Breast epithelium (tissue), 4 donors: ENCODE results near the gene PALM2AKAP2. TPM values are rescaled to one million over a fixed set of nuclear protein-coding genes. Genes with fewer than 3 reads are reported as not detected.

ENCODE experiments used
- DNase-seq, 2 donors: peaks; one replicate each; pipeline ENCODE4 v3.0.0-alpha.2; 2019; ENCODE audit warnings: low spot score in 2 of 2
- H3K27ac ChIP-seq, 2 donors: fragments of 200-600 bp; sonication (generic) in 1 of 2; one replicate each; pipeline ENCODE4 v1.5.1; 2016 to 2019; ENCODE audit warnings: mild to moderate bottlenecking in 1 of 2
- H3K27me3 ChIP-seq, 2 donors: fragments of 200-600 bp; sonication (generic) in 1 of 2; one replicate each; pipeline versions ENCODE4 v1.5.1 to v1.6.0; 2017 to 2019; ENCODE audit warnings: control low read depth in 1 of 2, mild to moderate bottlenecking in 1 of 2
- H3K36me3 ChIP-seq: fragments of 200-600 bp; one replicate; pipeline ENCODE4 v1.5.1; 2019
- H3K4me1 ChIP-seq, 2 donors: fragments of 200-600 bp; sonication (generic); one replicate each; pipeline ENCODE4 v1.5.1; 2016 to 2019; ENCODE audit warnings: control low read depth in 1 of 2
- H3K4me3 ChIP-seq, 3 donors: fragments of 200-600 bp; sonication (generic); 1 replicate in 2 of 3; 2 replicates in 1 of 3; pipeline ENCODE4 v1.5.1; 2016 to 2019; ENCODE audit warnings: mild to moderate bottlenecking in 3 of 3, moderate library complexity in 2 of 3
- H3K9me3 ChIP-seq, 2 donors: fragments of 200-600 bp; sonication (generic) in 1 of 2; one replicate each; pipeline ENCODE4 v1.5.1; 2016 to 2019; ENCODE audit warnings: control low read depth in 1 of 2
- POLR2A ChIP-seq: fragments of 450-650 bp; IDR thresholded peaks from one replicate; pipeline ENCODE4 v1.6.1; 2016; ENCODE audit warnings: antibody characterized with exemption, mild to moderate bottlenecking, moderate library complexity
- POLR2AphosphoS5 ChIP-seq, 3 donors: sonication (generic); formaldehyde crosslinking; IDR thresholded peaks; one replicate each; pipeline ENCODE4 v1.6.1; 2017; ENCODE audit warnings: antibody characterized with exemption in 3 of 3
- intact Hi-C: fragments of 100-400 bp; cut with DNase I; formaldehyde crosslinking; loops from one replicate; pipeline ENCODE4 v1.15.1; 2023; ENCODE audit warnings: low total_unique reads
- total RNA-seq, 3 donors: library from RNA; depleted of rRNA; stranded (reverse); fragments of >200 nt; gene quantifications; one replicate each; pipeline ENCODE4 v1.1.0, GENCODE V29; 2016
- TF ChIP-seq, protein P1 (sequence below), 3 donors: fragments of 450-650 bp; IDR thresholded peaks; one replicate each; pipeline ENCODE4 v1.5.1; 2016 to 2017; ENCODE audit warnings: antibody characterized with exemption in 3 of 3, mild to moderate bottlenecking in 3 of 3, moderate library complexity in 3 of 3

PALM2AKAP2 gene
- total RNA-seq, 3 donors from 2014 or later, result 6.4 to 41.4 (median 8.8) TPM

DNA sequence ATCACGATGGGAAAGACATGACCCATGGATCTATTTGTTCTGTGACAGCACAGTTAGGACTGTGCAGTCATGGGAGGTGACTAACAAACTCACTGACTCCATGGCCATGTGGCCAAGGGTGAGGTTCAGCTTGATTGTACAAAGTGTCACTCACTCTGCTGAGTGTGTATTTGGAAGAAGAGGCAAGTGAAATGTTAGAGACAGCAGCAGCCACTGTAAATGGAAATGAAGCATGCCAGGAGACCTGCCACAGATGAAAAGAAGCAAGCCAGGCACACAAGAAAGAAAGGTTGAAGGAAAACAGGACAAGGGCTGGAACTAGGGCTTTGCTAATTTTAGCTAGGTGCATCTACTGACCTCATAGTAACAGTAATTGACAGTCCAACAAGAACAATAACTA is 42.7 kb upstream of the PALM2AKAP2 start:
- Histone ChIP-seq H3K9me3 (no peaks in the 10 kb centered on the region), H3K27ac (no peak overlapping the region), H3K36me3 (no peaks in the 10 kb centered on the region), H3K4me3 (no peak overlapping the region), H3K4me1 (no peaks in the 10 kb centered on the region), H3K27me3 (no peaks in the 10 kb centered on the region)
- intact Hi-C loops, result no loop called here
- no peak for DNase-seq
- no peak for TF ChIP-seq POLR2AphosphoS5 (IDR thresholded peaks at IDR 0.05)
- TF ChIP-seq, protein P1, sequence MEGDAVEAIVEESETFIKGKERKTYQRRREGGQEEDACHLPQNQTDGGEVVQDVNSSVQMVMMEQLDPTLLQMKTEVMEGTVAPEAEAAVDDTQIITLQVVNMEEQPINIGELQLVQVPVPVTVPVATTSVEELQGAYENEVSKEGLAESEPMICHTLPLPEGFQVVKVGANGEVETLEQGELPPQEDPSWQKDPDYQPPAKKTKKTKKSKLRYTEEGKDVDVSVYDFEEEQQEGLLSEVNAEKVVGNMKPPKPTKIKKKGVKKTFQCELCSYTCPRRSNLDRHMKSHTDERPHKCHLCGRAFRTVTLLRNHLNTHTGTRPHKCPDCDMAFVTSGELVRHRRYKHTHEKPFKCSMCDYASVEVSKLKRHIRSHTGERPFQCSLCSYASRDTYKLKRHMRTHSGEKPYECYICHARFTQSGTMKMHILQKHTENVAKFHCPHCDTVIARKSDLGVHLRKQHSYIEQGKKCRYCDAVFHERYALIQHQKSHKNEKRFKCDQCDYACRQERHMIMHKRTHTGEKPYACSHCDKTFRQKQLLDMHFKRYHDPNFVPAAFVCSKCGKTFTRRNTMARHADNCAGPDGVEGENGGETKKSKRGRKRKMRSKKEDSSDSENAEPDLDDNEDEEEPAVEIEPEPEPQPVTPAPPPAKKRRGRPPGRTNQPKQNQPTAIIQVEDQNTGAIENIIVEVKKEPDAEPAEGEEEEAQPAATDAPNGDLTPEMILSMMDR (IDR thresholded peaks at IDR 0.05), result no peak
- TF ChIP-seq POLR2A, result no peak

GRCh38 chr9:109739760-109740159 is 40.2 kb upstream of the PALM2AKAP2 start:
- Histone ChIP-seq H3K9me3 (no peaks in the 10 kb centered on the region), H3K36me3 (no peaks in the 10 kb centered on the region), H3K4me3 (no peak overlapping the region), H3K27ac (no peak overlapping the region), H3K4me1 (peaks cover 0 to 4% of the 10 kb centered on the region in 2 donors), H3K27me3 (no peaks in the 10 kb centered on the region)
- no peak for DNase-seq
- TF ChIP-seq, protein P1 (IDR thresholded peaks at IDR 0.05), result no peak
- TF ChIP-seq POLR2AphosphoS5 (IDR thresholded peaks at IDR 0.05), result no peak
- TF ChIP-seq POLR2A, result no peak
- intact Hi-C loops, result no loop called here

- Histone ChIP-seq H3K36me3 (no peaks in the 10 kb centered on the region), H3K4me3 (no peak overlapping the region), H3K27me3 (no peaks in the 10 kb centered on the region), H3K9me3 (no peaks in the 10 kb centered on the region), H3K27ac (no peak overlapping the region), H3K4me1 (peaks cover 0 to 4% of the 10 kb centered on the region in 2 donors)
- intact Hi-C loops, result no loop called here
- TF ChIP-seq POLR2A (no peak), POLR2AphosphoS5 (IDR thresholded peaks at IDR 0.05) (no peak)
- TF ChIP-seq, protein P1 (IDR thresholded peaks at IDR 0.05), result no peak
- no peak for DNase-seq
Measured at GRCh38 chr9:109742776-109743348, 37.1 kb upstream of the PALM2AKAP2 start.

DNA sequence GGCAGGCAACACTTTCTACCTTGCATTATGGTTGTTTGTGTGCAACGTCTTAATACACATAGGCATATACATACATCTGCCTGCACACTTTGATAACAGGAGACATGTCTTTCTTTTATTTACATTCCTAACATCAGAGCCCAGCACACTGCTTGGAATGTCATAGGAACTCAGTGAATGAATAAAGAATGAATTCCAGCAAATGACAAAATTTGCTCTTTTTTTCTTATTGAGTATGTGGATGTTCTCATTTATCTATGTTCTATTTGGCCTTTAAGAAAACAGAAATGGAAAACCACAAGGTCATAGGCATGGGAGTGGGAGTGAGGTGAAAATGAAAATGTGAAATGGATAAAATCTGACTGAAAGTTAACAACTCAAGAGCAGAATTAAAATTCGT is 36.3 kb upstream of the PALM2AKAP2 start:
- no peaks in the 10 kb centered on the region for H3K27me3 ChIP-seq
- TF ChIP-seq POLR2A (no peak), POLR2AphosphoS5 (IDR thresholded peaks at IDR 0.05) (no peak)
- TF ChIP-seq, protein P1 (IDR thresholded peaks at IDR 0.05), result no peak
- no peaks in the 10 kb centered on the region for H3K36me3 ChIP-seq
- no peaks in the 10 kb centered on the region for H3K9me3 ChIP-seq
- H3K4me1 ChIP-seq, result peaks cover 0 to 4% of the 10 kb centered on the region in 2 donors
- intact Hi-C loops, result no loop called here
- no peak for DNase-seq
- no peak overlapping the region for H3K27ac ChIP-seq
- no peak overlapping the region for H3K4me3 ChIP-seq

- H3K4me3 ChIP-seq, result no peak overlapping the region
Measured at GRCh38 chr9:109745335-109746283, 34.4 kb upstream of the PALM2AKAP2 start.

More at GRCh38 chr9:109745335-109746283, 34.4 kb upstream of the PALM2AKAP2 start:
- no peaks in the 10 kb centered on the region for H3K27me3 ChIP-seq
- peaks cover 0 to 4% of the 10 kb centered on the region in 2 donors for H3K4me1 ChIP-seq
- intact Hi-C loops, result no loop called here
- no peaks in the 10 kb centered on the region for H3K36me3 ChIP-seq
- H3K27ac ChIP-seq, result peak overlapping the region; percentile 44 to 50
- no peaks in the 10 kb centered on the region for H3K9me3 ChIP-seq
- no peak for TF ChIP-seq POLR2AphosphoS5 (IDR thresholded peaks at IDR 0.05)
- no peak for TF ChIP-seq POLR2A
- TF ChIP-seq, protein P1 (IDR thresholded peaks at IDR 0.05), result no peak
- peak in 1 of 2 donors; percentile 60 for DNase-seq
